HEK293T (cell line): ENCODE results near the gene FGF14.

Experiments
- CTCF ChIA-PET: fragments of 350-600 bp; formaldehyde crosslinking; extraction: SDS; loops from one replicate; lab custom pipeline; 2021; ENCODE audit warnings: antibody characterized with exemption, inconsistent platforms; lab: Yijun Ruan, JAX
- POLR2A ChIA-PET: fragments of 350-600 bp; formaldehyde crosslinking; extraction: SDS; loops from one replicate; lab custom pipeline; 2020; ENCODE audit warnings: antibody characterized with exemption, inconsistent platforms; lab: Yijun Ruan, JAX
- DNase-seq: peaks from one replicate; pipeline ENCODE4 v3.0.0; 2012; ENCODE audit warnings: mixed read lengths; ENCODE audit errors: extremely low spot score
- ARNT ChIP-seq: fragments of 450-650 bp; IDR thresholded peaks from 2 replicates; pipeline ENCODE4 v1.6.1; 2017; ENCODE audit warnings: mild to moderate bottlenecking
- BHLHE40 ChIP-seq: fragments of 450-650 bp; IDR thresholded peaks from 2 replicates; pipeline ENCODE4 v1.6.1; 2016; ENCODE audit warnings: mild to moderate bottlenecking, moderate library complexity, borderline replicate concordance
- CTBP1 ChIP-seq: fragments of 450-650 bp; IDR thresholded peaks from 2 replicates; pipeline ENCODE4 v1.6.1; 2016; ENCODE audit warnings: borderline replicate concordance
- ELF4 ChIP-seq: fragments of 450-650 bp; IDR thresholded peaks from 2 replicates; pipeline ENCODE4 v1.6.1; 2017; ENCODE audit warnings: antibody characterized with exemption
- FOXA1 ChIP-seq: fragments of 450-650 bp; IDR thresholded peaks from 2 replicates; pipeline ENCODE4 v1.6.1; 2016; ENCODE audit warnings: mild to moderate bottlenecking
- FOXK2 ChIP-seq: fragments of 450-650 bp; IDR thresholded peaks from 2 replicates; pipeline ENCODE4 v1.6.1; 2016; ENCODE audit warnings: mild to moderate bottlenecking
- FOXM1 ChIP-seq: fragments of 450-650 bp; IDR thresholded peaks from 2 replicates; pipeline ENCODE4 v1.6.1; 2017; ENCODE audit warnings: mild to moderate bottlenecking, borderline replicate concordance
- HDGF ChIP-seq: fragments of 450-650 bp; IDR thresholded peaks from 2 replicates; pipeline ENCODE4 v1.6.1; 2017; ENCODE audit warnings: antibody characterized with exemption, borderline replicate concordance
- L3MBTL2 ChIP-seq: fragments of 450-650 bp; conservative IDR thresholded peaks from 2 replicates; pipeline ENCODE4 v1.6.1; 2016; ENCODE audit warnings: mild to moderate bottlenecking
- LEF1 ChIP-seq: fragments of 450-650 bp; IDR thresholded peaks from 2 replicates; pipeline ENCODE4 v1.6.1; 2017; ENCODE audit warnings: mild to moderate bottlenecking, borderline replicate concordance
- NFRKB ChIP-seq: fragments of 450-650 bp; IDR thresholded peaks from 2 replicates; pipeline ENCODE4 v1.6.1; 2016; ENCODE audit warnings: mild to moderate bottlenecking, moderate library complexity
- SP1 ChIP-seq: fragments of 450-650 bp; IDR thresholded peaks from 2 replicates; pipeline ENCODE4 v1.6.1; 2017
- SUZ12 ChIP-seq: fragments of 450-650 bp; IDR thresholded peaks from 2 replicates; pipeline ENCODE4 v1.6.1; 2016; ENCODE audit warnings: mild to moderate bottlenecking
- TARDBP ChIP-seq: fragments of 450-650 bp; IDR thresholded peaks from 2 replicates; pipeline ENCODE4 v1.6.1; 2016
- ZNF384 ChIP-seq: fragments of 450-650 bp; IDR thresholded peaks from 2 replicates; pipeline ENCODE4 v1.6.1; 2016
- TF ChIP-seq, protein P1 (sequence below): fragments of 450-650 bp; IDR thresholded peaks from 2 replicates; pipeline ENCODE4 v1.6.1; 2016

FGF14 gene

DNA sequence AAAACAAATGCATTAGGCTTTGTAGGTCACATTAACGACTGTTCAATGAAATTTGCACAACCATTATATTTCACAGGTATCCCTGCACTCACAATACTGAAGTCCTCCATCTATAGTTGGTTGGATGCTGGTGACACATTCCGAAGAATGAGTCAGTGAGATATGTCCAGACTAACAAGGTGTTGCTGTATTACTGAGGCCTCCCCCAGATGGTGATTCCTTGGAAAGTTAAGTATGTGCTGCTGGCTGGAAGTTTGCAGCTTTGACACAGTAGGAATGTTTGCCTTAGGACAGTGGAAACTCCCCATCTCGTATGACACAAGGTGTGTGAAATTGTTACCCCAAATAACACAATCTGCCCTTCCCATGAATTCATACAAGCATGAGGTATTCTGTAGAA, 46.6 kb downstream of the FGF14 start:
- ChIA-PET POLR2A (no interaction called here), CTCF (no interaction called here)

DNA sequence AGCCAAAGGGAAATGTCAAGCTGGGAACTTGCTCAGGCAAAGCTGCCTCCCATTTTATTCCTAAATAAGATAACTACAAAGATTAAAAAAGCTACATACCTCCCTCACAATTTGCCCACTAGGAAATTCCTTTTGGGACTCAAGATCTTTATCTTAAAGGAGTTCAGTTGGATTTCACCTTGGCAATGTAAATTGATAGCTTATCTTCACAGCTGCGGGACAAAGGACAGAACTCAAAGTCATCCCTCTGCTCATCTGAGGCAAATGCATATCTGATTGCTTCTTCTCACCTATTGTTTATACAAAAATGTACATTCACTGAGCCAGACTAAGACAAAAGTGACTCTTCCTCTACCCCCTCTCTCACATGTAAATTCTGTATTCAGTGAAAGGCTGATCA, 47.8 kb downstream of the FGF14 start:
- ChIA-PET POLR2A (no interaction called here), CTCF (no interaction called here)
- TF ChIP-seq SUZ12 (no peak), ZNF384 (no peak), TARDBP (no peak)
- no peak for DNase-seq

More for the DNA sequence above, 46.6 kb downstream of the FGF14 start:
- DNase-seq = no peak
- TF ChIP-seq ELF4 = no peak
- TF ChIP-seq FOXK2 = no peak
- TF ChIP-seq CTBP1 = no peak
- no peak for TF ChIP-seq NFRKB
- TF ChIP-seq, protein P1, sequence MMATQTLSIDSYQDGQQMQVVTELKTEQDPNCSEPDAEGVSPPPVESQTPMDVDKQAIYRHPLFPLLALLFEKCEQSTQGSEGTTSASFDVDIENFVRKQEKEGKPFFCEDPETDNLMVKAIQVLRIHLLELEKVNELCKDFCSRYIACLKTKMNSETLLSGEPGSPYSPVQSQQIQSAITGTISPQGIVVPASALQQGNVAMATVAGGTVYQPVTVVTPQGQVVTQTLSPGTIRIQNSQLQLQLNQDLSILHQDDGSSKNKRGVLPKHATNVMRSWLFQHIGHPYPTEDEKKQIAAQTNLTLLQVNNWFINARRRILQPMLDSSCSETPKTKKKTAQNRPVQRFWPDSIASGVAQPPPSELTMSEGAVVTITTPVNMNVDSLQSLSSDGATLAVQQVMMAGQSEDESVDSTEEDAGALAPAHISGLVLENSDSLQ = no peak
- no peak for TF ChIP-seq HDGF
- no peak for TF ChIP-seq LEF1
- no peak for TF ChIP-seq ZNF384
- no peak for TF ChIP-seq FOXM1
- TF ChIP-seq FOXA1 = no peak
- TF ChIP-seq TARDBP = no peak
- no peak for TF ChIP-seq SP1
- TF ChIP-seq SUZ12 = no peak
- TF ChIP-seq ARNT = no peak
- TF ChIP-seq BHLHE40 = no peak
- no peak for TF ChIP-seq L3MBTL2

DNA sequence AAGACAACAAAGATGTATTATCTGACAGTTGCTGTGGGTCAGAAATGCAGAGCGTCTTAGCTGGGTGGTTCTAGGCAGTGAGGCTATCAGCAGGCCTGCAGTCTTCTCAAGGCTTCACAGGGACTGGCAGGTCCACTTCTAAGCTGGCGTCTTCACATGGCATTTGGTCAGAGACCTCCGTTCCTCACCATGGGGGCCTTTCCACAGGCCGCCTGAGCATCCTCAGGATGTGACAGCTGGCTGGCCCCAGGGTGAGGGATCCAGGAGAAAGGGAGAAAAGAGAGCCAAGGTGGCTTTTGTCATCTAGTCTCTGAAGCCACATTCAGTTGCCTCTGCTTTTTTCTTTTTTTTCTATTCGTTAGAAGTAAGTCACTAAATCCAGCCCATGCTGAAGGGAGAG, 50.3 kb downstream of the FGF14 start:
- CTCF ChIA-PET = no interaction called here
- DNase-seq = no peak
- TF ChIP-seq TARDBP (no peak), LEF1 (no peak), ELF4 (no peak), ARNT (no peak), HDGF (no peak), CTBP1 (no peak), FOXM1 (no peak), ZNF384 (no peak), FOXA1 (no peak), NFRKB (no peak), SP1 (no peak), BHLHE40 (no peak), FOXK2 (no peak), SUZ12 (no peak), L3MBTL2 (no peak)
- TF ChIP-seq, protein P1 = no peak
- POLR2A ChIA-PET = no interaction called here

DNA sequence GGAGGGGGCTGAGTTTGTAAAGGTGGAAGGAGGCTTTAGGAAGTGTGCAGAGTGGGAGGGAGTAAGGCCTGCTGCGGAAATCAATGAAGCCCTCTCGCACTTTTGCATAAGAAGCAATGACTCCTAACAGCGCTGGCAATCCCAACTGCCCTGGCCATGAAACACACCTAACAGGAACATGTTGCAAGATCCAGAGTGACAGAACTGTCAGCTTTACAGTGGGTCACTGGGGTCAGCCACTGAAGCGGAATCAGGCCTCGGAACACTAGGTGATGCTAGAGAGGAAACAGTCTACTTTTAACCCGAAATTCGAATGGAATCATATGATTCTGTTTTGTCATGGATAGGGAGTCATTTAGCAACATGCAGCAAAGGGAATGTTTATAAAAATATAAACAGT, 54.4 kb downstream of the FGF14 start:
- DNase-seq = no peak
- CTCF ChIA-PET = no interaction called here
- POLR2A ChIA-PET = no interaction called here
- TF ChIP-seq ELF4 (no peak), FOXA1 (no peak), FOXK2 (no peak), ZNF384 (no peak), HDGF (no peak), L3MBTL2 (no peak), LEF1 (no peak)

DNA sequence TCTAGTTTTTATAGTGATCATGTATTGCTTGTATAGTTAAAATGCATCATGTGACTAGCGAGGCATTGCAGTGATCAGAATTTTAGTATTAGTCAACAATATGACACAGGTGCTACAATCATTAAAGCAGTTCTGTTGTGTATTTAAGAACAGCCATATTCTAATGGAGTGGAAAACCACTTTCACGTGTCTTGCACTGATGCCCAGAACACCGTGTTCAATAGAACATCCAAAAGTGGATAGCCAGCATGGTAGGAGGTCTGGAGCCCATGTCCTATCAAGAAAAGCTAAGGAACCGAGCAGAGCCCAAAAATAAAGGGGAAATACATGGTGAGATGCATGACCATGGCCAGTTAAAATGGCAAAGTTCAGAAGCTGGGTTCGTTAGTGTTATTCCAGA, 55.1 kb downstream of the FGF14 start:
- TF ChIP-seq L3MBTL2 (no peak), FOXK2 (no peak), SP1 (no peak), NFRKB (no peak)
- ChIA-PET POLR2A (no interaction called here), CTCF (no interaction called here)
- no peak for DNase-seq

DNA sequence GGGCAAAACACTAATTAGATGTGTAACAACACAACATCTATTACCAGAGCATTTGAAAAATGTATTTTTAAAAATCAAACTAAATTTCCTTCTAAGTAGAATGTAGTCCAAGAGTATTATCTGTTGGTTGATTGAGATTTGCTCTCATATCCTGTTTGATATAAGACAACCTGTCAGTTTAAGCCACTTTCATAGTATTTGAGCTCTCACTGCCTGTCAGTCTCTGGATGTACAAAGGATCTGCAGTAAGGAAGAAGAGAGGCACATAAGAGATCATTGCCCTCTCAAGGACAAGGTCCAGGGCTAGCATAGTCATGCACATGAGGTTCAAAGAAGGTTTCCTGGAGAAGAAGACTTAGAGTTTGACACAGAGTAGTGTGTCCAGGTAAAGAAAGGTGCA, 57.4 kb downstream of the FGF14 start:
- ChIA-PET POLR2A (no interaction called here), CTCF (no interaction called here)
- no peak for DNase-seq
- TF ChIP-seq LEF1 = no peak
- no peak for TF ChIP-seq SP1
- TF ChIP-seq HDGF = no peak
- no peak for TF ChIP-seq FOXM1
- TF ChIP-seq ARNT = no peak
- no peak for TF ChIP-seq CTBP1
- TF ChIP-seq ELF4 = no peak
- TF ChIP-seq SUZ12 = no peak
- no peak for TF ChIP-seq TARDBP
- no peak for TF ChIP-seq L3MBTL2
- no peak for TF ChIP-seq FOXK2
- no peak for TF ChIP-seq NFRKB
- no peak for TF ChIP-seq FOXA1
- TF ChIP-seq ZNF384 = no peak
- TF ChIP-seq, protein P1 = no peak
- TF ChIP-seq BHLHE40 = no peak
